A549 (cell line): ENCODE measurements around the gene MYH10.

Experiments used
- CHD4 ChIP-seq: fragments of 200-600 bp; sonication (generic); IDR thresholded peaks from 2 replicates; pipeline ENCODE4 v1.6.1; 2016; ENCODE audit warnings: antibody characterized with exemption, mild to moderate bottlenecking, borderline replicate concordance
- TF ChIP-seq, protein P1 (sequence below): fragments of >200 bp; sonication (Bioruptor Twin); formaldehyde crosslinking; IDR thresholded peaks from 3 replicates; pipeline ENCODE4 v1.5.1; 2016

DNA sequence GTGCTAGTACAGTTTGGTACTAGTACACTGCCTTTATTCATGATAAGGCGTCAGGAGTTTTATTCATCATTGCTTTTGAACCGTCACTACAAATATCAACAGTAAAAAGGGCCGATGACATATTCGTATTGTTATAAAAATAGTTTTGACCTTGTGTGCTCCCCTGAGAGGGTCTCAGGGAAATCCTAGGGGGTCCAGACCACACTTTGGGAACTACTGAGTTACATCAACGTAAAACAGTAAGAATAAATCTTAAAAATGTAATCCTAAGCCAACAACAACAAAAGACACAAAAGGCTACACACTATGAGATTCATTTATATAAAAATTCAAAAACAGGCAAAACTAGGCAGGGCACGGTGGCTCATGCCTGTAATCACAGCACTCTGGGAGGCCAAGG is 11.2 kb downstream of the MYH10 start:
- no peak for TF ChIP-seq CHD4
- TF ChIP-seq, protein P1, sequence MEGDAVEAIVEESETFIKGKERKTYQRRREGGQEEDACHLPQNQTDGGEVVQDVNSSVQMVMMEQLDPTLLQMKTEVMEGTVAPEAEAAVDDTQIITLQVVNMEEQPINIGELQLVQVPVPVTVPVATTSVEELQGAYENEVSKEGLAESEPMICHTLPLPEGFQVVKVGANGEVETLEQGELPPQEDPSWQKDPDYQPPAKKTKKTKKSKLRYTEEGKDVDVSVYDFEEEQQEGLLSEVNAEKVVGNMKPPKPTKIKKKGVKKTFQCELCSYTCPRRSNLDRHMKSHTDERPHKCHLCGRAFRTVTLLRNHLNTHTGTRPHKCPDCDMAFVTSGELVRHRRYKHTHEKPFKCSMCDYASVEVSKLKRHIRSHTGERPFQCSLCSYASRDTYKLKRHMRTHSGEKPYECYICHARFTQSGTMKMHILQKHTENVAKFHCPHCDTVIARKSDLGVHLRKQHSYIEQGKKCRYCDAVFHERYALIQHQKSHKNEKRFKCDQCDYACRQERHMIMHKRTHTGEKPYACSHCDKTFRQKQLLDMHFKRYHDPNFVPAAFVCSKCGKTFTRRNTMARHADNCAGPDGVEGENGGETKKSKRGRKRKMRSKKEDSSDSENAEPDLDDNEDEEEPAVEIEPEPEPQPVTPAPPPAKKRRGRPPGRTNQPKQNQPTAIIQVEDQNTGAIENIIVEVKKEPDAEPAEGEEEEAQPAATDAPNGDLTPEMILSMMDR, result no peak
